GM18520 (cell line): ENCODE measurements around the gene BTBD3.

Source experiments
- ATAC-seq: cut with Tn5 transposase; IDR thresholded peaks from one replicate; pipeline ENCODE4 v1.9.1; 2021; ENCODE audit not compliant: unreplicated experiment

Gene BTBD3

GRCh38 chr20:11912659-11913415 lies 4.9 kb upstream of the BTBD3 start:
- no peak for ATAC-seq

- no peak for ATAC-seq
Observed at GRCh38 chr20:11918391-11918845, 725 bp downstream of the BTBD3 start.

GRCh38 chr20:11918981-11919380 lies 1.3 kb downstream of the BTBD3 start:
- no peak for ATAC-seq

- ATAC-seq, result no peak
Observed at GRCh38 chr20:11919581-11919980, 1.9 kb downstream of the BTBD3 start.

- no peak for ATAC-seq
Observed at GRCh38 chr20:11920083-11920482, 2.4 kb downstream of the BTBD3 start.

GRCh38 chr20:11921321-11921720 lies 3.6 kb downstream of the BTBD3 start:
- no peak for ATAC-seq

- no peak for ATAC-seq
Observed at GRCh38 chr20:11922561-11922960, 4.9 kb downstream of the BTBD3 start.

- ATAC-seq, result no peak
Observed at GRCh38 chr20:11924923-11925322, 7.2 kb downstream of the BTBD3 start.

- ATAC-seq, result no peak
Observed at GRCh38 chr20:11926292-11926998, 8.8 kb downstream of the BTBD3 start.

GRCh38 chr20:11929947-11930346 lies 12.3 kb downstream of the BTBD3 start:
- no peak for ATAC-seq

- ATAC-seq, result no peak
Observed at GRCh38 chr20:11935212-11936154, 17.8 kb downstream of the BTBD3 start.

GRCh38 chr20:11936157-11936556 lies 18.5 kb downstream of the BTBD3 start:
- ATAC-seq, result no peak

- no peak for ATAC-seq
Observed at GRCh38 chr20:11937230-11937629, 19.5 kb downstream of the BTBD3 start.

- no peak for ATAC-seq
Observed at GRCh38 chr20:11941593-11942246, 24.0 kb downstream of the BTBD3 start.

GRCh38 chr20:11943778-11944177 lies 26.1 kb downstream of the BTBD3 start:
- ATAC-seq, result no peak

GRCh38 chr20:11948806-11949205 lies 31.1 kb downstream of the BTBD3 start:
- ATAC-seq, result no peak

GRCh38 chr20:11949711-11950110 lies 32.0 kb downstream of the BTBD3 start:
- no peak for ATAC-seq

- ATAC-seq, result no peak
Observed at GRCh38 chr20:11951696-11952095, 34.0 kb downstream of the BTBD3 start.

GRCh38 chr20:11952639-11953038 lies 34.9 kb downstream of the BTBD3 start:
- no peak for ATAC-seq

- ATAC-seq, result no peak
Observed at GRCh38 chr20:11957911-11958310, 40.2 kb downstream of the BTBD3 start.

GRCh38 chr20:11958855-11959254 lies 41.2 kb downstream of the BTBD3 start:
- no peak for ATAC-seq
